Body of pancreas (tissue), 4 donors: ENCODE results near the gene ERI2.

Experiments
- POLR2A ChIP-seq, 3 donors: fragments of 450-650 bp; IDR thresholded peaks; one replicate each; pipeline ENCODE4 v1.6.1; 2016; ENCODE audit warnings: antibody characterized with exemption in 3 of 3, mild to moderate bottlenecking in 2 of 3
- TF ChIP-seq, protein P1 (sequence below), 7 experiments: fragments of 450-650 bp in 4 of 7; fragments of 200-600 bp in 3 of 7; sonication (generic) in 3 of 7; IDR thresholded peaks; one replicate each; pipeline ENCODE4 v1.5.1; 2016 to 2019; ENCODE audit warnings: antibody characterized with exemption in 7 of 7

DNA sequence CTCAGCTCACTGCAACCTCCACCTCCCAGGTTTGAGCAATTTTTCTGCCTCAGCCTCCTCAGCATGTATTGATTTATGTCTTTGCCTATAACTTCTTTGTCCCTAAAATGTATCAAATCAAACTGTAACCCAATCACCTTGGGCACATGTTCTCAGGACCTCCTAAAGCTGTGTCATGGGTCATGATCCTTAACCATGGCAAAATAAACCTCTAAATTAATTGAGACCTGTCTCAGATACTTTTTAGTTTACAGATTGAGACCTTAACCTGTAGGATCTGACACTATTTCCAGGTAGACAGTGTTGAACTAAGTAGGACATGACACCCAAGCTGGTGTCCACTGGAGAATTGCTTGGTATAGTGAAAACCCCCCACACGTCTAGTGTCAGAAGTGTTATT lies 45.1 kb downstream of the ERI2 start:
- TF ChIP-seq POLR2A (IDR thresholded peaks at IDR 0.05) = no peak
- TF ChIP-seq, protein P1, sequence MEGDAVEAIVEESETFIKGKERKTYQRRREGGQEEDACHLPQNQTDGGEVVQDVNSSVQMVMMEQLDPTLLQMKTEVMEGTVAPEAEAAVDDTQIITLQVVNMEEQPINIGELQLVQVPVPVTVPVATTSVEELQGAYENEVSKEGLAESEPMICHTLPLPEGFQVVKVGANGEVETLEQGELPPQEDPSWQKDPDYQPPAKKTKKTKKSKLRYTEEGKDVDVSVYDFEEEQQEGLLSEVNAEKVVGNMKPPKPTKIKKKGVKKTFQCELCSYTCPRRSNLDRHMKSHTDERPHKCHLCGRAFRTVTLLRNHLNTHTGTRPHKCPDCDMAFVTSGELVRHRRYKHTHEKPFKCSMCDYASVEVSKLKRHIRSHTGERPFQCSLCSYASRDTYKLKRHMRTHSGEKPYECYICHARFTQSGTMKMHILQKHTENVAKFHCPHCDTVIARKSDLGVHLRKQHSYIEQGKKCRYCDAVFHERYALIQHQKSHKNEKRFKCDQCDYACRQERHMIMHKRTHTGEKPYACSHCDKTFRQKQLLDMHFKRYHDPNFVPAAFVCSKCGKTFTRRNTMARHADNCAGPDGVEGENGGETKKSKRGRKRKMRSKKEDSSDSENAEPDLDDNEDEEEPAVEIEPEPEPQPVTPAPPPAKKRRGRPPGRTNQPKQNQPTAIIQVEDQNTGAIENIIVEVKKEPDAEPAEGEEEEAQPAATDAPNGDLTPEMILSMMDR (IDR thresholded peaks at IDR 0.05) = no peak
